RWPE2 (cell line): ENCODE results near the gene HDAC4.
"Not testable (repeated sequence)": the region's sequence is repeated elsewhere in the genome, so short reads cannot be mapped to it uniquely, and the experiment has no call there.

Experiments used
- ATAC-seq: fragments of 200-7000 bp; cut with Tn5 transposase; 3 replicates; pipeline ENCODE4 v1.9.1; 2021; ENCODE audit warnings: low read depth
- DNase-seq: peaks from one replicate; pipeline ENCODE4 v3.0.0-alpha.2; 2020; ENCODE audit warnings: low spot score
- H3K27ac ChIP-seq: fragments of 450-650 bp; 2 replicates; pipeline ENCODE4 v1.5.1; 2017; ENCODE audit warnings: mild to moderate bottlenecking; ENCODE audit not compliant: poor library complexity, severe bottlenecking
- H3K27me3 ChIP-seq: fragments of 250-450 bp; sonication (Bioruptor Pico); 2 replicates; pipeline ENCODE4 v1.5.1; 2021; ENCODE audit warnings: mild to moderate bottlenecking, moderate library complexity; ENCODE audit not compliant: insufficient read depth, poor library complexity, severe bottlenecking
- H3K36me3 ChIP-seq: fragments of 250-450 bp; sonication (Bioruptor Pico); 2 replicates; pipeline ENCODE4 v1.5.1; 2020; ENCODE audit warnings: low read depth, mild to moderate bottlenecking, moderate library complexity
- H3K4me1 ChIP-seq: fragments of 250-450 bp; sonication (Bioruptor Pico); 2 replicates; pipeline ENCODE4 v1.5.1; 2021; ENCODE audit warnings: mild to moderate bottlenecking, moderate library complexity; ENCODE audit not compliant: insufficient read depth, poor library complexity, severe bottlenecking
- H3K4me3 ChIP-seq: fragments of 250-450 bp; sonication (Bioruptor Pico); 2 replicates; pipeline ENCODE4 v1.5.1; 2021; ENCODE audit warnings: mild to moderate bottlenecking, moderate library complexity; ENCODE audit not compliant: severe bottlenecking
- H3K9me3 ChIP-seq: fragments of 250-450 bp; sonication (Bioruptor Pico); 2 replicates; pipeline ENCODE4 v1.5.1; 2021; ENCODE audit warnings: mild to moderate bottlenecking, moderate library complexity; ENCODE audit not compliant: severe bottlenecking
- CTCF ChIP-seq: fragments of 450-650 bp; IDR thresholded peaks from one replicate; pipeline ENCODE4 v1.5.1; 2017; ENCODE audit warnings: mild to moderate bottlenecking, moderate library complexity; ENCODE audit not compliant: poor library complexity, severe bottlenecking

HDAC4 gene

GRCh38 chr2:239282448-239283287 is 118.2 kb downstream of the HDAC4 start:
- no peak for TF ChIP-seq CTCF
- DNase-seq (peak; percentile 30), ATAC-seq (no peak)
- H3K9me3 ChIP-seq, result no peaks in the 10 kb centered on the region
- H3K27me3 ChIP-seq, result no peaks in the 10 kb centered on the region
- H3K27ac ChIP-seq, result no peak overlapping the region
- peaks cover 15% of the 10 kb centered on the region for H3K4me1 ChIP-seq
- no peaks in the 10 kb centered on the region for H3K36me3 ChIP-seq
- H3K4me3 ChIP-seq, result no peak overlapping the region

DNA sequence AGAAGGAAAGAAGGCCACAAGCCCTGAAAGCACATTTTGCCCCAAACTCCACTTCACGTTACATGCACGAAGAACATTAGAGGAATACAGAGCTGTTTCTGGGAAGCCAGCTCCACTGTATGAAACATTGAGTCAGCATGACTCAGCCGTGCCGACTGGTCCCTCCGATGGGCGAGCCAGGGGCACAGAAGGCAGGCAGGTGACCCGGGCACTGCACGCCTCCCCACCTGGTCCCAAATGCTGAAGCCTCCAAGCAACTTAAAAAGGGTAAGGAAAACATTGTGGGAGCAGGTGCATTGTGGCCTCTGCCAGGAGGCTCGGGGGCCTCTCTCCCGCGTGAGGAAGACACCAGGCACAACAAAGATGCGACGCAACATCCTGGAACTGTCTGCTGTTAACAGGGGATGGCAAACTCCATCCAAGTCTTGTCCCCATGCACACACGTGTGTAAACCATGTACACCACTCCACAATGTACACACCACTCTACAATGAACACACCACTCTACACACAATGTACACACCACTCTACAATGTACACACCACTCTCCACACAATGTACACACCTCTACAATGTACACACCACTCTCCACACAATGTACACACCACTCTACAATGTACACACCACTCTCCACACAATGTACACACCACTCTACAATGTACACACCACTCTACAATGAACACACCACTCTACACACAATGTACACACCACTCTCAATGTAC is 120.4 kb downstream of the HDAC4 start:
- not testable (repeated sequence) for H3K36me3 ChIP-seq, H3K4me3 ChIP-seq, H3K9me3 ChIP-seq, H3K27me3 ChIP-seq, DNase-seq
- Histone ChIP-seq H3K4me1 (peaks cover 18% of the 10 kb centered on the region), H3K27ac (peak overlapping the region; percentile 42)
- ATAC-seq, result peak; percentile 90

DNA sequence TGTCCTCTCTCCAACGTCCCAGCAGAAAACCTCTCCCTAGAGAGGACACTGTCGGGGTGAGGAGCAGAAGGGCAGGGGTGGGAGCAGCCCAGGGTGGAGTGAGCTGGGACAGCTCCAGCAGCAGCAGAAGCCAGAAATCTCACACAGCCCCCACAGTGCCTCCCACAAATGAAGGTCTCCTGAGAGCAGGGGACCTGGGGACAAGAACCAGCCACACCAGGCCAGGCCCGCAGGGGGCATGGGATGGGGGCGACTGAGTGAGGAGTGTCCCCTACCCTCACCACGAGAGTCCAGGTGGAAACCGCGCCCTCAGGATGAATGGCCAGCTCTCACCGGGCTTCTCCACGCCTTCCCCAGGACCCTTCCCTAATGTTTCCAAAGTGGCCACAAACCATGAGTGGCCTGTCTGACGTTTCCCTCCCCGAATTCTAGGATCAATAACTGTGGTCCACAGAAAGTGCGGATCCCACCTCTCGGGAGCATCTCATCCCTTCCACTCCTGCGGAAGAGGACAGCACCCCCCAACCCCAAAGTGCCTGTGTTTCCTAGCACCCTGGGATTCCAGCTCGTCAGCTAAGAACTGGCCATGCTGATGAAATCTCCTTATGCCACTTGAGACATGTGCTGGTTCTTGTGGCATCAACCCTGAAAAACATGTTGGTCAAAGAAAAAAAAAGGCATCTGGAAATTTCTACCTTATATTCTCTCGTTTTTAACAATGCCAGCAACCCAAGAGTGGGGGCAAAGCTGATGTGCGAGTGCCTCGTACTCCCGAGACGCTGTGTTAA is 121.1 kb downstream of the HDAC4 start:
- peaks cover 24% of the 10 kb centered on the region for H3K4me1 ChIP-seq
- no peak for TF ChIP-seq CTCF
- H3K36me3 ChIP-seq, result no peaks in the 10 kb centered on the region
- H3K4me3 ChIP-seq, result no peak overlapping the region
- no peaks in the 10 kb centered on the region for H3K9me3 ChIP-seq
- no peak for DNase-seq
- H3K27ac ChIP-seq, result peak overlapping the region; percentile 42
- ATAC-seq, result no peak
- H3K27me3 ChIP-seq, result no peaks in the 10 kb centered on the region

DNA sequence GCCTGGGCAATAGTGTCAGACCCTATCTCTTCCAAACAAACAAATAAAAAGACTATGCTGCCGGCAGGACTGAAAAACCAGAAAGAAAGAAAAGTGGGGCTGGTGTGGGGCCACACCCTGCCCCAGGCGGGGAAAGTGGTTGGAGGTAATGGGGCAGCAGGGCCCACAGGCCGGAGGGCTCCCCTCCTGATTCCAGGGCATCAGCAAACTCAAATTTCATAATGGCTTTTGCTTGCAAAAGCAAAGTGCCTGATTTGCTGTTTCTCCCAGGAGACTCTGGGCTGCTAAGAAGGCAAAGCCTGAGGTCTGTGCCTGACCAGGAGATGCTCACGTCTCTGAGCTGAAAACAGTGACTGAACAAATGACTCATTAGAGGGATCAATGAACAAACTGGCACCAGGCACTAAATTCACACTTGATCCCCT is 121.9 kb downstream of the HDAC4 start:
- no peaks in the 10 kb centered on the region for H3K9me3 ChIP-seq
- no peak for TF ChIP-seq CTCF
- H3K4me3 ChIP-seq, result no peak overlapping the region
- no peaks in the 10 kb centered on the region for H3K27me3 ChIP-seq
- DNase-seq (no peak), ATAC-seq (no peak)
- H3K36me3 ChIP-seq, result no peaks in the 10 kb centered on the region
- H3K4me1 ChIP-seq, result peaks cover 31% of the 10 kb centered on the region
- H3K27ac ChIP-seq, result no peak overlapping the region

DNA sequence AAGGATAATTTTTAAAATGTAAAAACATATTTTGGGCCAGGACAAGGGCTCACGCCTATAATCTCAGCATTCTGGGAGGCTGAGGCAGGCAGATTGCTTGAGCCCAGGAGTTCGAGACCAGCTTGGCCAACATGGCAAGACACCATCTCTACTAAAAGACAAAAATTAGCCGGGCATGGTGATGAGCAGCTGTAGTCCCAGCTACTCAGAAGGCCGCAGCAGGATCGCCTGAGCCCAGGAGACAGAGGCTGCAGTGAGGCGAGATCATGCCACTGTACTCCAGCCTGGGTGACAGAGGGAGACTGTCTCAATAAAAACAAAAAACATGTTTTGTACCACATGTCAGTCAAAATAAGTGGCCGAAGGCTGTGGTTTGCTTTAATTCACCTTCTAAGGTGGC is 122.5 kb downstream of the HDAC4 start:
- no peaks in the 10 kb centered on the region for H3K27me3 ChIP-seq
- DNase-seq, result no peak
- no peak for ATAC-seq
- no peaks in the 10 kb centered on the region for H3K36me3 ChIP-seq
- TF ChIP-seq CTCF, result no peak
- H3K4me3 ChIP-seq, result no peak overlapping the region
- peaks cover 32% of the 10 kb centered on the region for H3K4me1 ChIP-seq
- no peak overlapping the region for H3K27ac ChIP-seq
- H3K9me3 ChIP-seq, result no peaks in the 10 kb centered on the region
